Cardiac septum (tissue), 1 donor: ENCODE results near the gene LRP3. TPM values are rescaled to one million over a fixed set of nuclear protein-coding genes. Genes with fewer than 3 reads are reported as not detected.
A peak's percentile ranks its signal among the peaks of the same experiment; 100 is the strongest.

ENCODE experiments used
- DNase-seq: peaks from one replicate; pipeline ENCODE4 v3.0.0-alpha.2; 2020; ENCODE audit warnings: low spot score
- intact Hi-C: fragments of 100-400 bp; cut with DNase I; formaldehyde crosslinking; loops from one replicate; pipeline ENCODE4 v1.14.0; 2022
- total RNA-seq: library from RNA; stranded (reverse); fragmentation: NEBNext Ultra II Directional; extraction: Animal tissue kit (Norgen Biotek cat#: 25700); gene quantifications from one replicate; pipeline ENCODE4 v1.2.1, GENCODE V29; 2021
- donor health status: DM: no; HTN: no; CAD: no.

LRP3 gene
- total RNA-seq, 1 donor from 2014 or later = 22.4 TPM

GRCh38 chr19:33229962-33230361 is 35.8 kb downstream of the LRP3 start:
- intact Hi-C loops = loop anchor here (5.0 kb wide), 1 partner anchor 537 kb away; no protein-coding TSS in a partner anchor
- no peak for DNase-seq

- no peak for DNase-seq
- intact Hi-C loops = loop anchor here (5.0 kb wide), 1 partner anchor 536 kb away; no protein-coding TSS in a partner anchor
These were observed 37.4 kb downstream of the LRP3 start for GRCh38 chr19:33231511-33231910.

- no peak for DNase-seq
- intact Hi-C loops = loop anchor here (5.0 kb wide), 1 partner anchor 535 kb away; no protein-coding TSS in a partner anchor
These were observed 38.5 kb downstream of the LRP3 start for GRCh38 chr19:33232656-33233055.

DNA sequence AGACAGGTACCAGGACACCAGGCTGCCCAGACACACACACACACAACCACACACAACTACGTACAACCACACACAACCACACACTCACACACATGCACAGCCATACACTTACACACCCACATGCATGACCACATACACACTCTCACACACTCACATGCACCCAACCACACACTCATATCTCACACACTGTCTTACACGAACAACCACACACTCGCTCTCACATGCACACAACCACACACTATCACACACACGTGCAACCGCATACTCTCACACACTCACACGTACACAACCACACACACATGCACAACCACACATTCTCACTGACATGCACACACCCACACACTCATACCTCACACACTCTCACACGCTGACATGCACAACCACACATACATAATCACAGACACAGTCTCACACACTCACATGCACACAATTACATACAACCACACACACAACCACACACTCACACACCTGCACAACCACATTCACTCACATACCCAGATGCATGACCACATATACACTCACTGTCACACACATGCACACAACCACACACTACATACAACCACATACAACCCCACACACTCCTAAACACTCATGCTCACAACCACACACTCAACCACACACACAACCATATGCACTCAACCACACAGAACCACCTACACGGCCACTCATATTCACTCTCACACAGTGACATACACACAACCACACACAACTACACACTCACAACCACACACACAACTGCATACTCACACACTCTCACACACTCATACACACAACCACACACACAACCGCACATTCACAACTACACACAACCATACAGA is 39.1 kb downstream of the LRP3 start:
- intact Hi-C loops = loop anchor here (5.0 kb wide), 1 partner anchor 534 kb away; no protein-coding TSS in a partner anchor
- no peak for DNase-seq

GRCh38 chr19:33234092-33234491 is 40.0 kb downstream of the LRP3 start:
- intact Hi-C loops = loop anchor here (5.0 kb wide), 1 partner anchor 533 kb away; no protein-coding TSS in a partner anchor
- no peak for DNase-seq

DNA sequence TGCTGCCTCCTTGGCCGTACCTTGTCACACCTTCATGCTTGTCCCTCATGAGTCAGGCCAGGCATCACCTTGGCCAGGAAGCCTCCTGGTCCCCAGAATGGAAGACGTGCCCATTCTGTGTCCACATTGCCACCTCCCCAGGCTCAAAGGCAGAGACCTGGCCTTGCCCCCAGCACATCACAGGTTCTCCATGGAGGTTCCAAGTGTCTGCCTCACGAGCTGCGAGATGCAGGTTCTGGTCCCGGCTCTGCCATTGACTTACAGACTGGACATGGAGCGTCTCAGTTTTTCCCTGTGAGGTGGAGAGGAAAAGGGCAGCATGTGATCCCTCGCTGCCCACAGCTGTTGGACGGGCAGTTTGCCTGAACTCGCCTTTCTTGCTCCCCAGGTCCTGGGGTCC is 40.6 kb downstream of the LRP3 start:
- DNase-seq = no peak

GRCh38 chr19:33235269-33235995 is 41.3 kb downstream of the LRP3 start:
- DNase-seq = peak; percentile 95
- intact Hi-C loops = no loop called here

More for the DNA sequence above, 40.6 kb downstream of the LRP3 start:
- intact Hi-C loops = loop anchor here (5.0 kb wide), 1 partner anchor 533 kb away; no protein-coding TSS in a partner anchor

DNA sequence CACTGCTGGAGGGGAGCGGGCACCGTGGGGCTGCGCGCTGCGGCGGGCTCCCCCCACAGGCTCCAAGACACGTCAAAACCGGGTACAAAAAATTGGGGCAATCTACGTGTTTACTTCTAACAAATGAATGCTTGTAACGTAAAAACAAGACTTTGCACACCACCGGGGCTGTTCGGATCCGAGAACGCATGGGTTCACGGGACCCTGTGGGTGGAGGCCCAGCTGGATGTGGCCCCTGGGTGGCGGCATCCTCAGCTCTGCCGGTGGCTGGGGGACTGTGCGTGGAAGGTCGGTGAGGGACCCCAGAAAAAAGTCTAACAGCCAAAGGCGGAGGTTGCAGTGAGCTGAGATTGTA is 41.8 kb downstream of the LRP3 start:
- no peak for DNase-seq
- intact Hi-C loops = no loop called here

- intact Hi-C loops = no loop called here
- no peak for DNase-seq
These were observed 42.7 kb downstream of the LRP3 start for GRCh38 chr19:33236696-33237390.

GRCh38 chr19:33238481-33239149 is 44.5 kb downstream of the LRP3 start:
- DNase-seq = no peak
- intact Hi-C loops = no loop called here

GRCh38 chr19:33239223-33239975 is 45.3 kb downstream of the LRP3 start:
- no peak for DNase-seq
- intact Hi-C loops = no loop called here

GRCh38 chr19:33240181-33240771 is 46.1 kb downstream of the LRP3 start:
- no peak for DNase-seq
- intact Hi-C loops = loop anchor here (5.0 kb wide), 1 partner anchor 532 kb away; no protein-coding TSS in a partner anchor

GRCh38 chr19:33241091-33241529 is 47.0 kb downstream of the LRP3 start:
- intact Hi-C loops = loop anchor here (1.0 to 5.0 kb wide), 2 partner anchors 166 to 531 kb away; no protein-coding TSS in a partner anchor
- DNase-seq = no peak

DNA sequence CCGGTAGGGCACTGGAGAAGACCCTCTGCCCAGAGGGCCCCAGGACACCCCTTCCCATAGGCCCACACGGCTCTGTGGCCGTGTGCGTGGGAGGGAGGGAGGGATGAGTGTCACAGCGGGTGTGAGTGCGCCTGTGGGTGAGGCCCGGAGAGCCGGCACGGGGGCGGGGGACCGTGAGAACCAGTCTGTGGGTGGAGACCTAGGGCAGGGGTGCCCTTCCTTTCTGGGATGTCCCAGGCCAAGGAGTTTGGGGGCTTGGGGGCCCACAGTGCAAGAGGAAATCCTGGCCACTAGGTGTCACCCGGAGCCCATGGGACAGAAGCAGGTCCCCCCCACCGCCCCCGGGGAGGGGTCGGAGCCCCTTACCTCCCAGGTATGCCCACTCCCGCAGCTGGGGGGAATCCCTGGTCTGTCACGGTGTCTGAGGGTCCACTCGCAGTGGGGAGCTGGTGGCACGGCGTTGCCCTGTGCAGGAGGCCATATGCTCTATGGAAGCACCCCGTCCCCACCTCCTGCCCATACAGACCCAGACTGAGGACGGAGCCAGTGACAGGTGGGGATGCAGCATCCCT is 47.5 kb downstream of the LRP3 start:
- DNase-seq = no peak
- intact Hi-C loops = loop anchor here (1.0 to 5.0 kb wide), 2 partner anchors 166 to 531 kb away; no protein-coding TSS in a partner anchor

DNA sequence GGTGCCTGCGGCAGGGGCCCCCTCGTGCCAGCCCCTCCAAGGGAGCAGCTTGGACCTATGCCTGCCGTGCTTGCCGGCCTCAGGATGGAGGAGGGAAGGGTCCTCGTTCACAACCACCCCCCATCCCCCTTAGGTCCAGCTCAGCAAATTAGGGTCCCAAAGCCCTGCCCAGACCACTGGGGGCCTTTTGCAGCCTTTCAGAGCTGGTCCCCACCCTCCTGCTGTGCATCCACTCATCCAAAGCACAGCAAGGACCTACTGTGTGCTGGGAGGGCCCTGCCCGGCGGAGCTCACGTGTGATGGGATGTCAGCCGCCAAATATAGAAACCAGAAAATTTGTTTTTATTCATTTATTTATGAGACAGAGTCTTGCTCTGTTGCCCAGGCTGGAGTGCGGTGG is 48.0 kb downstream of the LRP3 start:
- DNase-seq = no peak
- intact Hi-C loops = loop anchor here (5.0 kb wide), 1 partner anchor 530 kb away; no protein-coding TSS in a partner anchor

DNA sequence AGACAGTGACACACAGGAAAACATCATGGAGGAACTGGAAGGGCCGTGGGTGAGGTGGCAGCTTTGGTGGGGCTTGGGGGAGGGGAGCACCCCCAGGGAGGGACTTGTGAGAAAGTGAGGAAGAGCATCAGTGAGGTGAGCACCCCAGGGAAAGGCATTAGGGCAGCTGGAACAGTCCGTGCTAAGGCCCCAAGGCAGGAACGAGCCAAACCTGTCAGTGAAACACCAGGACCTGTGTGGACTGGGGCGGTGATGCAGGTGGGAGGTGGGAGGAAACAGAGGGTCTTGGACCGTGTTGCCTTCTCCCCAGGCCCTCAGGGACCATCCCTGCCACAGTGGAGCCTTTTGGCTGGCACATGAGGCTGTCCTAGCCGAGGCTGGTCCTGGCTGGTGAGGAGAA is 48.8 kb downstream of the LRP3 start:
- intact Hi-C loops = loop anchor here (5.0 kb wide), 1 partner anchor 529 kb away; no protein-coding TSS in a partner anchor
- no peak for DNase-seq

DNA sequence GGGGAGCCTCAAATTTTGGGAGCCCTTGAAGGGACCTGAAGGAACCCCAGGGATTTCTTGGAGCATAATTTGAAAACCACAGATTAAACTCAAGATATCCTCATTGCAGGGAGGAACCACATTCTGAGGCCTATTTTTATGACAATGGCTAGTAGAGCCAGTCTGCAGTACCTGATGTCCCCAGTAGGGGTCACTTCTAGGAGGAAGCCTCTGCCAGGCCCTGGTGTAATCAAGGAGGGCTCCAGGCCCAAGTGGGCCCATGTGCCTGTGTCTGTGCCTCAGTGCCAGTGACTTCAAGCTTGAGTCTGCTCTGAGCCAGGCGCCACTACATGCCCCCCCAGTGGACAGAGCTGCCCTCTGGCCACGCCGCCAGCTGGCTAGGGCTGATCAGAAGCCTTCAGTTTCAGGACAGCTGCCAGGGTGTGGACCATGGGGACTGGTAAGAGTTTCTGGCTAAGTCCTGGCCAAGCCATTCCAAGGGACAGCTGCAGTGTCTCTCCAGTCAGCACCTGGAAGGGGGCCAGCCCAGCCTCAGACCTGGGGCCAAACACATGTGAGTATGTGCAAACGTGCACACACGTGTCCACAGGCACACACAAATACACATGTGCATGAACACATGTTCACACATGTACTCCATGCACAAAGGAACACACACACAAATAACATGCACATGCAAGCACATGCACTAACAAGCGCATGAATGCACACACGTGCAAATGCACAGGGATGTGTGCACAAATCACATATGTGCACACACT is 52.0 kb downstream of the LRP3 start:
- intact Hi-C loops = no loop called here
- DNase-seq = no peak
